GM19023 (cell line): Measurements from ENCODE around the gene CPNE2.
A peak's percentile ranks its signal among the peaks of the same experiment; 100 is the strongest.

Experiments
- ATAC-seq: cut with Tn5 transposase; IDR thresholded peaks from one replicate; pipeline ENCODE4 v1.9.1; 2021; ENCODE audit warnings: mild to moderate bottlenecking, moderate library complexity; ENCODE audit not compliant: unreplicated experiment

The CPNE2 gene

GRCh38 chr16:57123216-57123973, 31.0 kb downstream of the CPNE2 start:
- ATAC-seq: no peak

GRCh38 chr16:57123974-57124674, 31.7 kb downstream of the CPNE2 start:
- ATAC-seq: no peak

GRCh38 chr16:57125376-57125775, 33.0 kb downstream of the CPNE2 start:
- ATAC-seq: no peak

GRCh38 chr16:57125969-57126368, 33.6 kb downstream of the CPNE2 start:
- ATAC-seq: no peak

- no peak for ATAC-seq
Measured at GRCh38 chr16:57126411-57126810, 34.0 kb downstream of the CPNE2 start.

GRCh38 chr16:57127037-57127763, 34.8 kb downstream of the CPNE2 start:
- peak; percentile 64 for ATAC-seq

GRCh38 chr16:57127836-57128235, 35.5 kb downstream of the CPNE2 start:
- ATAC-seq: peak; percentile 5

- no peak for ATAC-seq
Measured at GRCh38 chr16:57128771-57129389, 36.5 kb downstream of the CPNE2 start.

GRCh38 chr16:57130950-57131321, 38.6 kb downstream of the CPNE2 start:
- no peak for ATAC-seq

GRCh38 chr16:57131351-57131970, 39.1 kb downstream of the CPNE2 start:
- ATAC-seq: no peak

- no peak for ATAC-seq
Measured at GRCh38 chr16:57132470-57132869, 40.1 kb downstream of the CPNE2 start.

GRCh38 chr16:57133031-57133430, 40.6 kb downstream of the CPNE2 start:
- ATAC-seq: no peak

GRCh38 chr16:57133886-57134285, 41.5 kb downstream of the CPNE2 start:
- no peak for ATAC-seq

GRCh38 chr16:57134982-57135381, 42.6 kb downstream of the CPNE2 start:
- ATAC-seq: no peak

GRCh38 chr16:57137043-57137442, 44.7 kb downstream of the CPNE2 start:
- no peak for ATAC-seq

GRCh38 chr16:57137566-57138273, 45.3 kb downstream of the CPNE2 start:
- ATAC-seq: no peak

GRCh38 chr16:57138281-57138935, 46.0 kb downstream of the CPNE2 start:
- ATAC-seq: no peak

GRCh38 chr16:57140931-57141668, 48.7 kb downstream of the CPNE2 start:
- ATAC-seq: no peak
